ENCODE measurements around the gene XPO6. TPM values are rescaled to one million over a fixed set of nuclear protein-coding genes. Genes with fewer than 3 reads are reported as not detected.

XPO6 gene
- total and polyA plus RNA-seq, 12 donors, result 61.1 to 194 (median 95.8) TPM

DNA sequence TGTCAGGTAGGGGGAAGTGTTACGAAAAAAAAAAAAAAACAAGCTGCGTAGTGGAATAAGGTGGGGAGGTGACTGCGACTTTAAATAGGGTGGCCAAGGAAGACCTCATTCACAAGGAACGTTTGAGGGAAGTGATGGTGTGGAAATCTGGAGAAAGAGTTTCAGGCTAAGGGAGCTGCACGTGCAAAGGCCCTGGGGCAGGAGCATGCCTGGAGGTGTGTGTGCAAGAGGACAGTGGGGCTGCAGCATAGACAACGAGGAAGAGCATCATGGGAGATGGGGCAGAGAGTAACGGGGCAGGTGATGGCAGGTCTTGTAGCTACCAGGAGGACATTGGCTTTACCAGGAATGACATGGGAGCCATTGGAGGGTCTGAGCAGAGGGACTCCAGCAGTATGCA is 160.3 kb downstream of the XPO6 start:
- no peak overlapping the region for H3K4me3 ChIP-seq
- no peak for TF ChIP-seq POLR2A (IDR thresholded peaks at IDR 0.05)
- TF ChIP-seq, protein P1, sequence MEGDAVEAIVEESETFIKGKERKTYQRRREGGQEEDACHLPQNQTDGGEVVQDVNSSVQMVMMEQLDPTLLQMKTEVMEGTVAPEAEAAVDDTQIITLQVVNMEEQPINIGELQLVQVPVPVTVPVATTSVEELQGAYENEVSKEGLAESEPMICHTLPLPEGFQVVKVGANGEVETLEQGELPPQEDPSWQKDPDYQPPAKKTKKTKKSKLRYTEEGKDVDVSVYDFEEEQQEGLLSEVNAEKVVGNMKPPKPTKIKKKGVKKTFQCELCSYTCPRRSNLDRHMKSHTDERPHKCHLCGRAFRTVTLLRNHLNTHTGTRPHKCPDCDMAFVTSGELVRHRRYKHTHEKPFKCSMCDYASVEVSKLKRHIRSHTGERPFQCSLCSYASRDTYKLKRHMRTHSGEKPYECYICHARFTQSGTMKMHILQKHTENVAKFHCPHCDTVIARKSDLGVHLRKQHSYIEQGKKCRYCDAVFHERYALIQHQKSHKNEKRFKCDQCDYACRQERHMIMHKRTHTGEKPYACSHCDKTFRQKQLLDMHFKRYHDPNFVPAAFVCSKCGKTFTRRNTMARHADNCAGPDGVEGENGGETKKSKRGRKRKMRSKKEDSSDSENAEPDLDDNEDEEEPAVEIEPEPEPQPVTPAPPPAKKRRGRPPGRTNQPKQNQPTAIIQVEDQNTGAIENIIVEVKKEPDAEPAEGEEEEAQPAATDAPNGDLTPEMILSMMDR (IDR thresholded peaks at IDR 0.05), result no peak
- H3K36me3 ChIP-seq (replicated peaks in 1 of 2), result no peaks in the 10 kb centered on the region
- whole genome bisulfite sequencing, 4 donors, result 68 to 81% (median 74%) methylated on average over 7 of the region's 7 CpGs
- intact Hi-C loops (cut with DNase I), result loop anchor here (10.0 kb wide), 2 partner anchors 77 to 407 kb away; no protein-coding TSS in a partner anchor
- no peak for DNase-seq
- no peak overlapping the region for H3K27ac ChIP-seq
- no peaks in the 10 kb centered on the region for H3K27me3 ChIP-seq
- H3K9me3 ChIP-seq (replicated peaks in 1 of 3), result peaks cover 0 to 4% (median 0%) of the 10 kb centered on the region in 3 donors
- no peaks in the 10 kb centered on the region for H3K4me1 ChIP-seq (replicated peaks in 1 of 2)

Small RNA genes within 50 kb of the gene (small RNA-seq; reads per million reads assigned to genes)
- 0 reads per million in 2 donors for gene RF00402
- gene RNY1P10, result 0 reads per million in 2 donors

Other genes with a start within 250 kb of the XPO6 start
- not detected for gene GSG1L, start 148.3 kb downstream of the XPO6 start, total RNA-seq
- under 1 TPM in 1 of 3 donors, not detected in 2; 0.11 TPM for gene GSG1L, start 148.3 kb downstream of the XPO6 start, polyA plus RNA-seq
- gene SBK1, start 80.6 kb upstream of the XPO6 start, total RNA-seq, result 1 to 10 TPM; 1.6 to 6.9 (median 4.2) TPM
- gene SBK1, start 80.6 kb upstream of the XPO6 start, polyA plus RNA-seq, result 1 to 10 TPM in 2 of 3 donors, under 1 TPM in 1; 0.57 to 4.7 (median 2.7) TPM
- 1 to 10 TPM in 4 of 9 donors, under 1 TPM in 2, not detected in 3; 0.28 to 1.9 (median 1.3) TPM for gene NPIPB6, start 151.5 kb upstream of the XPO6 start, total RNA-seq
- gene NPIPB6, start 151.5 kb upstream of the XPO6 start, polyA plus RNA-seq, result 1 to 10 TPM in 1 of 3 donors, under 1 TPM in 2; 0.18 to 1.1 (median 0.54) TPM
- 100 to 1,000 TPM in 3 of 9 donors, 10 to 100 TPM in 6; 32.4 to 313 (median 74.9) TPM for gene EIF3CL, start 191.9 kb upstream of the XPO6 start, total RNA-seq
- gene EIF3CL, start 191.9 kb upstream of the XPO6 start, polyA plus RNA-seq, result 10 to 100 TPM; 47.2 to 79.0 (median 59.2) TPM